Measurements from ENCODE around the gene RNF157. TPM values are rescaled to one million over a fixed set of nuclear protein-coding genes. Genes with fewer than 3 reads are reported as not detected.

RNF157 gene
- total and polyA plus RNA-seq, 2 of the 4 experiments (the other 2 are of a cell fraction): 0.54 to 1.3 TPM

- no peak overlapping the region for H3K4me2 ChIP-seq (ENCODE audit: low read depth, low read length)
- ATAC-seq (ENCODE audit: low read depth): no peak
- no peak overlapping the region for H3K9ac ChIP-seq (ENCODE audit: low read depth, low read length)
- POLR2A ChIA-PET (ENCODE audit: unreplicated experiment): no interaction called here
- no peaks in the 10 kb centered on the region; the same call in 1 of the 2 replicates for H3K9me1 ChIP-seq (ENCODE audit: insufficient read depth, low read length)
- no peaks in the 10 kb centered on the region; the same call in 1 of the 2 replicates for H3K4me1 ChIP-seq (ENCODE audit: control insufficient read depth, insufficient read depth, low read length)
- no peak overlapping the region for H4K8ac ChIP-seq (ENCODE audit: low read depth in 2 of 2, low read length in 2 of 2)
- WGBS, 2 experiments (ENCODE audit: extremely low coverage in 2 of 2, insufficient read length in 1 of 2): no CpG with 5 or more reads among the region's 9 CpGs
- BruUV-seq (replicated peaks): no TSS peak
- no peak overlapping the region for H3K56ac ChIP-seq (ENCODE audit: extremely low read depth, insufficient read depth, low read length)
- H3K79me1 ChIP-seq (ENCODE audit: low read depth in 1 of 2, low read length in 2 of 2): no peaks in the 10 kb centered on the region
- H3K23ac ChIP-seq (ENCODE audit: low read depth, low read length): no peak overlapping the region
- no peaks in the 10 kb centered on the region for H4K20me1 ChIP-seq (ENCODE audit: insufficient read depth, low read length)
- dilution Hi-C loops (cut with HindIII; ENCODE audit: low sequenced_read_pairs, unreplicated experiment) (no loop called here), intact Hi-C loops (cut with micrococcal nuclease) (no loop called here), in situ Hi-C loops (cut with MboI; ENCODE audit: low sequenced_read_pairs) (no loop called here)
- no peak overlapping the region for H3K18ac ChIP-seq (ENCODE audit: low read depth, low read length)
- H4K91ac ChIP-seq (ENCODE audit: insufficient read depth, low read depth, low read length): no peak overlapping the region
- CTCF ChIA-PET: no interaction called here
- H4K5ac ChIP-seq (ENCODE audit: low read depth, low read length): no peak overlapping the region
- no peak overlapping the region for H2AFZ ChIP-seq (replicated peaks; ENCODE audit: low read length, poor library complexity)
- no peak overlapping the region for H3K14ac ChIP-seq (replicated peaks; ENCODE audit: low read depth, low read length)
- no peak overlapping the region for H3K4me3 ChIP-seq (ENCODE audit: insufficient read depth, low read depth, low read length)
- no peak overlapping the region for H2BK5ac ChIP-seq (ENCODE audit: low read depth, low read length, poor library complexity, severe bottlenecking)
- no peak for TF ChIP-seq ELK1 (IDR thresholded peaks at IDR 0.05; ENCODE audit: borderline replicate concordance, low read depth, low read length)
- TF ChIP-seq SMC3 (IDR thresholded peaks at IDR 0.05; ENCODE audit: low read depth, low read length): no peak
- no peak for TF ChIP-seq RFX5 (IDR thresholded peaks at IDR 0.05; ENCODE audit: low read depth, low read length)
- no peak for TF ChIP-seq MAFK (IDR thresholded peaks at IDR 0.05; ENCODE audit: low read depth, low read length)
- no peak for TF ChIP-seq USF2 (IDR thresholded peaks at IDR 0.05; ENCODE audit: low read depth, low read length)
- no peak for TF ChIP-seq CHD1 (IDR thresholded peaks at IDR 0.05; ENCODE audit: low read depth, low read length)
- no peak for TF ChIP-seq MAZ (IDR thresholded peaks at IDR 0.05; ENCODE audit: borderline replicate concordance, low read depth, low read length)
- no peak for TF ChIP-seq NFE2L2 (IDR thresholded peaks at IDR 0.05; ENCODE audit: low read depth, low read length)
- TF ChIP-seq CTCF (conservative IDR thresholded peaks at IDR 0.05; ENCODE audit: low read depth, low read length): no peak
- no peak for TF ChIP-seq CEBPB (IDR thresholded peaks at IDR 0.05; ENCODE audit: low read depth, low read length)
- TF ChIP-seq MXI1 (IDR thresholded peaks at IDR 0.05; ENCODE audit: borderline replicate concordance, low read depth, low read length): no peak
- no peak for TF ChIP-seq RAD21 (IDR thresholded peaks at IDR 0.05; ENCODE audit: low read length)
- no peak for TF ChIP-seq RCOR1 (IDR thresholded peaks at IDR 0.05; ENCODE audit: insufficient replicate concordance, low read length)
- TF ChIP-seq POLR2A (IDR thresholded peaks at IDR 0.05; ENCODE audit: low read depth, low read length): no peak
- no peak for TF ChIP-seq FOS (IDR thresholded peaks at IDR 0.05; ENCODE audit: low read depth, low read length)
- no peak for TF ChIP-seq BHLHE40 (IDR thresholded peaks at IDR 0.05; ENCODE audit: low read depth, low read length)
- no peak overlapping the region for H2AK9ac ChIP-seq (replicated peaks; ENCODE audit: low read depth, low read length, poor library complexity)
- H2AK5ac ChIP-seq (ENCODE audit: low read depth, low read length): no peak overlapping the region
- DNase-seq: no peak
- H3K4ac ChIP-seq (ENCODE audit: low read depth, low read length): no peak overlapping the region
- H2BK120ac ChIP-seq (ENCODE audit: low read depth, low read length): no peak overlapping the region
- H2BK15ac ChIP-seq (ENCODE audit: low read depth, low read length): no peak overlapping the region
- no peak overlapping the region for H2BK20ac ChIP-seq (ENCODE audit: low read depth, low read length)
- no peaks in the 10 kb centered on the region for H3K36me3 ChIP-seq (ENCODE audit: control insufficient read depth, insufficient read depth, low read length)
- no peaks in the 10 kb centered on the region for H3K9me3 ChIP-seq (ENCODE audit: control insufficient read depth, insufficient read depth, low read length)
- H3K27ac ChIP-seq (ENCODE audit: insufficient read depth, low read length): no peak overlapping the region
- H3K27me3 ChIP-seq (ENCODE audit: control insufficient read depth, insufficient read depth, low read length): peaks cover 5% of the 10 kb centered on the region
Measured at GRCh38 chr17:76153202-76153601, 87.1 kb downstream of the RNF157 start.

All from IMR-90 (cell line).